K562 (cell line): ENCODE data around the gene SLC35A4. TPM values are rescaled to one million over a fixed set of nuclear protein-coding genes. Genes with fewer than 3 reads are reported as not detected.

Experiments used
- ATAC-seq: fragments of 200-7000 bp; cut with Tn5 transposase; 3 replicates; pipeline ENCODE4 v1.9.1; 2020; ENCODE audit warnings: moderate library complexity
- BruUV-seq: library from RNA; stranded (reverse); fragments of 400-500 nt; replicated peaks from 2 replicates; lab custom pipeline; 2021; lab: Mats Ljungman, UMichigan
- CTCF ChIA-PET: fragments of 300-600 bp; formaldehyde crosslinking; extraction: SDS; loops from one replicate; lab custom pipeline; 2021; ENCODE audit warnings: low intra/inter-chr PET ratio; lab: Yijun Ruan, JAX
- POLR2A ChIA-PET: fragments of 300-600, 350-650 bp; sonication (Branson Sonifier 250); formaldehyde crosslinking; extraction: SDS; loops from one replicate; lab custom pipeline; 2021; ENCODE audit warnings: antibody characterized with exemption, inconsistent platforms; lab: Yijun Ruan, JAX
- DNase-seq, 4 experiments: peaks; one replicate each; pipeline versions ENCODE4 v3.0.0 to v3.0.0-alpha.2; 2011 to 2018; ENCODE audit warnings: low spot score in 3 of 4, mixed read lengths in 3 of 4; ENCODE audit errors: extremely low read depth in 1 of 4
- FAIRE-seq: peaks from 2 replicates; lab custom pipeline; 2011; peaks lifted over from hg19 to GRCh38; lab: Jason Lieb, UNC
- H2AFZ ChIP-seq: 2 replicates; pipeline ENCODE4 v1.6.0; 2011; ENCODE audit warnings: low read depth, low read length, control low read depth, inconsistent platforms
- H3K27ac ChIP-seq: fragments of 200-600 bp; 3 replicates; pipeline ENCODE4 v1.8.0; 2011; ENCODE audit warnings: low read depth, mild to moderate bottlenecking, control low read depth, inconsistent platforms, low read length, moderate library complexity, mixed read lengths; ENCODE audit errors: extremely low read depth
- H3K27me3 ChIP-seq, 2 experiments: fragments of 300-600 bp in 1 of 2; 2 replicates in 1 of 2; 3 replicates in 1 of 2; pipeline versions ENCODE4 v1.6.0 to v1.8.0; 2011; ENCODE audit warnings: inconsistent platforms in 2 of 2, low read length in 2 of 2, mild to moderate bottlenecking in 1 of 2, mixed read lengths in 1 of 2, moderate library complexity in 1 of 2; ENCODE audit not compliant: control insufficient read depth in 2 of 2, insufficient read depth in 2 of 2
- H3K36me3 ChIP-seq: fragments of 300-600 bp; 3 replicates; pipeline ENCODE4 v1.8.0; 2011; ENCODE audit warnings: mild to moderate bottlenecking, low read length, inconsistent platforms; ENCODE audit not compliant: control insufficient read depth, insufficient read depth
- H3K4me1 ChIP-seq, 2 experiments: fragments of 200-600 bp in 1 of 2; replicated peaks in 1 of 2; 2 replicates in 1 of 2; 3 replicates in 1 of 2; pipeline versions ENCODE4 v1.5.1 to v1.8.0; 2011; ENCODE audit warnings: inconsistent platforms in 2 of 2, low read length in 2 of 2, mild to moderate bottlenecking in 1 of 2, mixed read lengths in 1 of 2, moderate library complexity in 1 of 2; ENCODE audit not compliant: control insufficient read depth in 2 of 2, insufficient read depth in 2 of 2
- H3K4me2 ChIP-seq: 2 replicates; pipeline ENCODE4 v1.6.1; 2011; ENCODE audit warnings: low read length, control low read depth, inconsistent platforms, mixed read lengths; ENCODE audit not compliant: insufficient read depth
- H3K4me3 ChIP-seq: fragments of 200-600 bp; sonication (generic), shearing (Covaris generic); 2 replicates; pipeline ENCODE4 v1.5.1; 2016; ENCODE audit warnings: control low read depth, inconsistent platforms
- H3K79me2 ChIP-seq: fragments of 200-600 bp; 3 replicates; pipeline ENCODE4 v1.8.0; 2011; ENCODE audit warnings: low read length, inconsistent platforms; ENCODE audit not compliant: control insufficient read depth, insufficient read depth
- H3K9ac ChIP-seq, 2 experiments: 2 replicates each; pipeline versions ENCODE4 v1.6.0 to v1.6.1; 2011; ENCODE audit warnings: low read depth in 2 of 2, low read length in 2 of 2, control low read depth in 1 of 2, inconsistent platforms in 1 of 2, mild to moderate bottlenecking in 1 of 2, mixed read lengths in 1 of 2; ENCODE audit not compliant: insufficient read depth in 1 of 2
- H3K9me1 ChIP-seq: one replicate; pipeline ENCODE4 v1.6.0; 2011; ENCODE audit warnings: inconsistent platforms, mild to moderate bottlenecking, low read length, moderate library complexity; ENCODE audit not compliant: control insufficient read depth, insufficient read depth
- H3K9me3 ChIP-seq: replicated peaks from 2 replicates; pipeline ENCODE4 v1.5.1; 2011; ENCODE audit warnings: low read depth, low read length, inconsistent platforms; ENCODE audit not compliant: control insufficient read depth, insufficient read depth
- H4K20me1 ChIP-seq: replicated peaks from 2 replicates; pipeline ENCODE4 v1.6.1; 2011; ENCODE audit warnings: low read length, inconsistent platforms, mixed read lengths; ENCODE audit not compliant: control insufficient read depth, insufficient read depth
- E2F4 ChIP-seq: sonication (generic); formaldehyde crosslinking; IDR thresholded peaks from 2 replicates; pipeline ENCODE4 v1.8.0; 2022; ENCODE audit warnings: mild to moderate bottlenecking, low read depth, missing genetic modification reagents
- KAT7 ChIP-seq: sonication (generic); formaldehyde crosslinking; IDR thresholded peaks from 2 replicates; pipeline ENCODE4 v1.8.0; 2022; ENCODE audit warnings: missing genetic modification reagents, mild to moderate bottlenecking, borderline replicate concordance
- POLR2A ChIP-seq: fragments of 450-650 bp; conservative IDR thresholded peaks from 2 replicates; pipeline ENCODE4 v1.6.1; 2016
- SPI1 ChIP-seq: IDR thresholded peaks from 2 replicates; pipeline ENCODE4 v1.6.1; 2011; ENCODE audit warnings: low read depth, low read length, control low read depth, borderline replicate concordance
- WGBS: fragments of 100-300 bp; shearing (Covaris generic); methylation state at CpG from one replicate; pipeline ENCODE4 v1.1.6; 2016; ENCODE audit warnings: low coverage, mixed read lengths; ENCODE audit not compliant: insufficient coverage; ENCODE audit errors: missing lambda C conversion rate; 5-methylcytosine and 5-hydroxymethylcytosine counted together
- in situ Hi-C: fragments of 300-500 bp; cut with MboI; formaldehyde crosslinking; loops from 4 replicates; pipeline ENCODE4 v1.15.0; 2018; ENCODE audit warnings: inconsistent platforms, mixed read lengths
- intact Hi-C: fragments of 100-400 bp; cut with micrococcal nuclease; formaldehyde crosslinking; loops from 2 replicates; pipeline ENCODE4 v1.14.2; 2022
- polyA plus RNA-seq, 8 experiments: library from polyadenylated mRNA; depleted of rRNA in 4 of 8; stranded (reverse) in 5 of 8; unstranded in 3 of 8; fragments of >200 nt; fragmentation: Nextera tagmentation in 2 of 8; fragmentation: Illumina TruSeq in 1 of 8; extraction: Ambion mirVana in 2 of 8; extraction: Trizol in 1 of 8; gene quantifications; 2 replicates each; pipeline versions ENCODE4 v1.2.1 to v1.2.3, GENCODE V29; 2011 to 2014; ENCODE audit warnings: inconsistent platforms in 1 of 8, missing spikeins in 1 of 8
- total RNA-seq, 7 experiments: library from RNA; depleted of rRNA in 6 of 7; stranded (reverse); fragments of >200 nt in 6 of 7; fragmentation: Illumina TruSeq in 2 of 7; extraction: Trizol in 2 of 7; gene quantifications; 2 replicates each; pipeline versions ENCODE4 v1.2.1 to v1.2.3, GENCODE V29; 2011 to 2021; ENCODE audit warnings: low replicate concordance in 1 of 7

SLC35A4 gene
- total and polyA plus RNA-seq, 9 of the 15 experiments (the other 6 are each of a cell fraction or from before 2014, with no cell fraction given), result 21.8 to 171 (median 42.5) TPM

GRCh38 chr5:140555747-140556312 is 8.8 kb upstream of the SLC35A4 start:
- DNase-seq, result no peak
- 6% methylated on average over 1 of the region's 1 CpG for WGBS
- CTCF ChIA-PET, result no interaction called here

More at GRCh38 chr5:140555747-140556312, 8.8 kb upstream of the SLC35A4 start:
- no peak for FAIRE-seq
- POLR2A ChIA-PET, result interaction anchor here (0.8 to 4.2 kb wide), 5 partner anchors 8 to 169 kb away, joined by 3 to 56 read pairs (median 4); partner anchors contain the start of gene EIF4EBP3
- Histone ChIP-seq H3K9me3 (no peaks in the 10 kb centered on the region), H3K27me3 (no peaks in the 10 kb centered on the region), H3K36me3 (peaks cover 42% of the 10 kb centered on the region; the same call in 2 of the 3 replicates), H3K4me2 (peak overlapping the region; percentile 91), H3K4me3 (peak overlapping the region; percentile 77), H3K79me2 (peaks cover 49% of the 10 kb centered on the region), H3K9ac (peak overlapping the region in 1 of 2 experiments; percentile 87; a peak in 2 of 4 replicates), H3K27ac (peak overlapping the region; percentile 86), H3K4me1 (peaks cover 23 to 27% of the 10 kb centered on the region in 2 experiments), H2AFZ (no peak overlapping the region), H3K9me1 (no peaks in the 10 kb centered on the region), H4K20me1 (0 out of 2 replicates have a peak, but pooled peaks cover 5% of the 10 kb centered on the region)
- in situ Hi-C loops, result no loop called here
- TF ChIP-seq POLR2A (peak; percentile 25; the same call in 1 of the 2 replicates), SPI1 (peak; percentile 67; the same call in 1 of the 2 replicates), E2F4 (CRISPR knock-in tag) (no peak), KAT7 (CRISPR knock-in tag) (0 out of 2 replicates have a peak, but pooled peaks have one; percentile 49)
- BruUV-seq, result no TSS peak
- intact Hi-C loops, result loop anchor here (2.0 to 10.0 kb wide), 5 partner anchors 83 to 381 kb away; partner anchors contain the start of genes ANKHD1, CYSTM1 and TMCO6
- ATAC-seq, result no peak
